ENCODE data around the gene PHYKPL.
"Not testable (repeated sequence)": the region's sequence is repeated elsewhere in the genome, so short reads cannot be mapped to it uniquely, and the experiment has no call there.

PHYKPL gene

DNA sequence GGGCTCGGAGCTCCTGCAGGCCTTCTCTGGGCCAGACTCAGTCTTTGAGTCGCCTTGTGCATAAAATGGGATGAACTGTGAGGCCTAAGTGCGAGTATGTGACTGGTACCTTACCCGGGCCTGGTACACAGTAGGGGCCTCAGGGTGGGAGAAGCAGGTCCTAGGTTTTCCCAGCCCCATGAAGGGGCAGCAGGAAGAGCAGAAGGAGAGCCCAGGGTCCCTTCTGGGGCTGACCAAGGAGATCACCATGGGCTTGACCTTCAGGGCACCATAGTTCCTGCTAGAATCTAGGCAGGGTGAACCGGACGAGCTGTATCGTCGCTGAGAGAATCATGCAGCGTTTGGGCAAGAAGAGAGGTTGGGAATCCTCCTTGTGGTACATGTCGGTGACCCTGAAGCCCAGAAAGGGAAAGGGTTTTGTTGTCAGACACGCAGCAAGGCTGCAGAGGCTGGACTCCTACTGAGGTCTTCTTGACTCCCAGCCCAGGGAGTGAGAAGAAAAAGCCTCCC lies 373 bp upstream of the PHYKPL start:
- no peaks in the 10 kb centered on the region for H3K9me3 Mint-ChIP-seq
- H3K4me1 Mint-ChIP-seq: peaks cover 46% of the 10 kb centered on the region
- peak overlapping the region; percentile 74 to 92 (median 81) for H3K4me3 Mint-ChIP-seq
- H3K27me3 Mint-ChIP-seq (ENCODE audit: low read depth): no peaks in the 10 kb centered on the region
- TF ChIP-seq, protein P1, sequence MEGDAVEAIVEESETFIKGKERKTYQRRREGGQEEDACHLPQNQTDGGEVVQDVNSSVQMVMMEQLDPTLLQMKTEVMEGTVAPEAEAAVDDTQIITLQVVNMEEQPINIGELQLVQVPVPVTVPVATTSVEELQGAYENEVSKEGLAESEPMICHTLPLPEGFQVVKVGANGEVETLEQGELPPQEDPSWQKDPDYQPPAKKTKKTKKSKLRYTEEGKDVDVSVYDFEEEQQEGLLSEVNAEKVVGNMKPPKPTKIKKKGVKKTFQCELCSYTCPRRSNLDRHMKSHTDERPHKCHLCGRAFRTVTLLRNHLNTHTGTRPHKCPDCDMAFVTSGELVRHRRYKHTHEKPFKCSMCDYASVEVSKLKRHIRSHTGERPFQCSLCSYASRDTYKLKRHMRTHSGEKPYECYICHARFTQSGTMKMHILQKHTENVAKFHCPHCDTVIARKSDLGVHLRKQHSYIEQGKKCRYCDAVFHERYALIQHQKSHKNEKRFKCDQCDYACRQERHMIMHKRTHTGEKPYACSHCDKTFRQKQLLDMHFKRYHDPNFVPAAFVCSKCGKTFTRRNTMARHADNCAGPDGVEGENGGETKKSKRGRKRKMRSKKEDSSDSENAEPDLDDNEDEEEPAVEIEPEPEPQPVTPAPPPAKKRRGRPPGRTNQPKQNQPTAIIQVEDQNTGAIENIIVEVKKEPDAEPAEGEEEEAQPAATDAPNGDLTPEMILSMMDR (IDR thresholded peaks at IDR 0.05; ENCODE audit: unreplicated experiment in 3 of 3): no peak
- H3K36me3 Mint-ChIP-seq (ENCODE audit: low read depth): peaks cover 31% of the 10 kb centered on the region
- H3K27ac Mint-ChIP-seq: peak overlapping the region; percentile 74 to 90 (median 82)

DNA sequence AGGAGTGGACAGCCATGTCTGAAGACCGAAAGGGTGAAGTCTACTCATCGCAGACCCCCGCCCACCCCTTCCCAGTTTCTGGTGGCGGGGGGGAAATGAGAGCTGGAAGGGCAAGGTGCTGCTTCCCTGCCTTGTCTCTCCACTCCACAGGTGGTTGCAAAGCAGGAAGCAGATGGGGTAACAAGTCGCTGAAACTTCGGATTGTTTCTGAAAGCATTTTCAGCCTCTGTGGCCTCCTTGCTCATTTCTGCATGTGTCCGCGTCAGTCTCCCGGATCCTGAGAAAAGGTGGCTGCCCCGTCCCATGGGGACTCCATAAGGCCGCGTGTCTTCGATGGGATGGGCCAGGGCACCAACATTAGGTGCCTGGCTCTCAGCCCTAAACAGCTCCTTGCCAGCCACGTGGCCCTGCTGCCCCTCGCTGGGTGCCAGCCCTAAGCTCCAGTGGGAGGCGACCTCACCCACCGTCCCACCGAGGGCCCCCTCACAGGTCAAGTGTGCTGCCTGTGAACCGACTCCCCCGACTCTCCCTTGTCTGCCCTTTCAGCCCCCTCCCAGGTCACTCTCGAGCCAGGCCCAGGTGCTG lies 971 bp downstream of the PHYKPL start:
- Mint-ChIP-seq H3K27me3 (ENCODE audit: low read depth) (no peaks in the 10 kb centered on the region), H3K4me3 (peak overlapping the region; percentile 85 to 86 (median 85)), H3K36me3 (ENCODE audit: low read depth) (peaks cover 45% of the 10 kb centered on the region), H3K9me3 (no peaks in the 10 kb centered on the region), H3K27ac (peak overlapping the region; percentile 28 to 40 (median 37)), H3K4me1 (peaks cover 38% of the 10 kb centered on the region)
- TF ChIP-seq, protein P1 (IDR thresholded peaks at IDR 0.05; ENCODE audit: unreplicated experiment in 3 of 3): no peak

DNA sequence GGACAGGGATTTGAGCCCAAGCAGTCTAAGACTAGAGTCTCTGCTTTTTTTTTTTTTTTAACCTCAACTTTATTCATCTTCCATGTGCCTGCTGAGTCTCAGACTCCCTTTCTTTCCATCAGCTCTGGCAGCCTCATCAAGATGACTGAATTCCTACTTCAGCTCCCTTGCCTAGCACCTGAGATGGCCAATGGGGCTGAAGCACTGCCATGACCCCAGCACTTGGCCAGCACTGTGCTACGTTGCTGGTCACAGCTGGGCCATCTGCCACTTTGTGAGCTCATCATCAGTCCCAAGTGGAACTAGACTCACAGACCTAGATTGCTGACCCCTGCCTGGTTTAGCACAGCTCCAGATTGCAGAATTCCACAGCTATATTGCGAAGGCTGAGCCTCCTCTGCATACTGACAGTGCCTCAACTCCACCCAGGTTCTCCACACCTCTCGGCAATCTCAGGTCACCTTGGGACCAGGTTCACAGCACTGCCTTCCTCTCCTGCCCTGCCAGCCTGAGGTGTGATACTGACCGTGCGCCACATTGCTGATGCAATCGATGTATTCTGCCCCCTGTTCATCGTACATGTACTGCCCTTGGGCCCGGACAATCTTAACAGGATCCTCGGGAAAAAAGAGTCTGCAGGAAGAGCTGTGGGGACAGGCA lies 1.6 kb downstream of the PHYKPL start:
- H3K4me1 Mint-ChIP-seq: peaks cover 35% of the 10 kb centered on the region
- H3K27ac Mint-ChIP-seq: peak overlapping the region; percentile 28 to 40 (median 37)
- H3K9me3 Mint-ChIP-seq: no peaks in the 10 kb centered on the region
- H3K27me3 Mint-ChIP-seq (ENCODE audit: low read depth): no peaks in the 10 kb centered on the region
- peak overlapping the region; percentile 85 to 86 (median 85) for H3K4me3 Mint-ChIP-seq
- peaks cover 48% of the 10 kb centered on the region for H3K36me3 Mint-ChIP-seq (ENCODE audit: low read depth)
- TF ChIP-seq, protein P1 (IDR thresholded peaks at IDR 0.05; ENCODE audit: unreplicated experiment in 3 of 3): no peak

DNA sequence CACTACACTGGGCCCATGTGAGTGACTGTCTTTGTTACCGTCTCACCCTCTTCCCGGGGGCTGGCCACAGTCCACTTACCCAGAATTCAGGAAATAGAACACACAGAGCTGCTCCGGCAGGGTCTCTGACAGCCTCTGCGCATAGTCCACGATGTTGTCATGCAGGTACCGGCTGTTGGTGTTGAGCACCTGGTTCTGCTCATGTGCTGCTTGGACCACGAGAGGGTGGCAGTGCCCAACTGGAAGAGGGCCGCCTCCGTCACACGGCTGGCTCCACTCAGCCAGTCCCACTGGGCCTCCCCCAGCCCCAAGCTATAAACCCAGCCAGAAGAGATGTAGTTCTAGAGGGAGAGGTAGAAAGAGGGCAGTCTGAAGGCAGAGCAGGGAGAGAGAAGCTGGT lies 2.7 kb downstream of the PHYKPL start:
- TF ChIP-seq, protein P1 (IDR thresholded peaks at IDR 0.05; ENCODE audit: unreplicated experiment in 3 of 3): no peak
- H3K4me3 Mint-ChIP-seq: peak overlapping the region; percentile 80 to 86 (median 85)
- H3K27me3 Mint-ChIP-seq (ENCODE audit: low read depth): no peaks in the 10 kb centered on the region
- peaks cover 31% of the 10 kb centered on the region for H3K4me1 Mint-ChIP-seq
- H3K9me3 Mint-ChIP-seq: no peaks in the 10 kb centered on the region
- H3K36me3 Mint-ChIP-seq (ENCODE audit: low read depth): peaks cover 58% of the 10 kb centered on the region
- H3K27ac Mint-ChIP-seq: peak overlapping the region in 1 of 3 experiments; percentile 44

DNA sequence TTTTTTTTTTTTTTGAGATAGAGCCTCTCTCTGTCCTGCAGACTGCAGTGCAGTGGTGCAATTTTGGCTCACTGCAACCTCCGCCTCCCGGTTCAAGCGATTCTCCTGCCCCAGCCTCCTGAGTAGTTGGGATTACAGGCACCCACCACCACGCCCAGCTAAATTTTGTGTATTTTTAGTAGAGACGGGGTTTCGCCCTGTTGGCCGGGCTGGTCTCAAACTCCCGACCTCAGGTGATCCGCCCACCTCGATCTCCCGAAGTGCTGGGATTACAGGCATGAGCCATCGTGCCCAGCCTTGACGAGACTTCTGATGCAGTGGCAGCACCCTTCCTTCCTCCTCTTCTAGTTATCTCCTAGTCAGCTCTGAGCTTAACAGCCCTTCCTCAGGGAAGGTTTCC lies 3.5 kb downstream of the PHYKPL start:
- peaks cover 29% of the 10 kb centered on the region for H3K4me1 Mint-ChIP-seq
- peaks cover 59% of the 10 kb centered on the region for H3K36me3 Mint-ChIP-seq (ENCODE audit: low read depth)
- peak overlapping the region; percentile 80 to 86 (median 85) for H3K4me3 Mint-ChIP-seq
- not testable (repeated sequence) for H3K9me3 Mint-ChIP-seq; H3K27me3 Mint-ChIP-seq (ENCODE audit: low read depth); H3K27ac Mint-ChIP-seq

DNA sequence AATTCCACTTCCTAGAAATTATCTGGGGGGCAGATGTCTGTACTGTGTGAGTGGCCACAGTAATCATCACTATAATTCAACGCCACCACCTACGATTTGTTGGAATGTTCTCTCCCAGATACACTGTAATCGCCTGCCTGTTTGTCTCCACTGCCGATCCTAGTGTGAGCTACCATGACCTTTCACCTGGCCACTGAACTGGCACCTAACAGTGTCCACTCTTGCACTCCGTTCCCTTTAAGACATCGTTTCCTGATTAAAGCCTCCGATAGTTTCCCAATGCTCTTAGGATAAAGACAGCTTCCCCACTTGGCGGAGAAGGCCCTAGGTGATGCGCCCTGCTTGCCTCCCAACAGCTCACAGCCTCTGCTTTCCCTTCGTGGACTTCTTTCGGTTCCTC lies 4.0 kb downstream of the PHYKPL start:
- Mint-ChIP-seq H3K36me3 (ENCODE audit: low read depth) (peaks cover 61% of the 10 kb centered on the region), H3K4me1 (peaks cover 28% of the 10 kb centered on the region), H3K9me3 (no peaks in the 10 kb centered on the region), H3K27me3 (ENCODE audit: low read depth) (no peaks in the 10 kb centered on the region), H3K4me3 (peak overlapping the region in 1 of 3 experiments; percentile 22), H3K27ac (no peak overlapping the region)
- TF ChIP-seq, protein P1 (IDR thresholded peaks at IDR 0.05; ENCODE audit: unreplicated experiment in 3 of 3): no peak
